GM18870 (cell line): ENCODE data around the gene GLRA3.
"Not testable (repeated sequence)": the region's sequence is repeated elsewhere in the genome, so short reads cannot be mapped to it uniquely, and the experiment has no call there.

ENCODE experiments used
- ATAC-seq: cut with Tn5 transposase; IDR thresholded peaks from one replicate; pipeline ENCODE4 v1.9.1; 2021; ENCODE audit warnings: moderate library complexity; ENCODE audit not compliant: unreplicated experiment

GLRA3 gene

DNA sequence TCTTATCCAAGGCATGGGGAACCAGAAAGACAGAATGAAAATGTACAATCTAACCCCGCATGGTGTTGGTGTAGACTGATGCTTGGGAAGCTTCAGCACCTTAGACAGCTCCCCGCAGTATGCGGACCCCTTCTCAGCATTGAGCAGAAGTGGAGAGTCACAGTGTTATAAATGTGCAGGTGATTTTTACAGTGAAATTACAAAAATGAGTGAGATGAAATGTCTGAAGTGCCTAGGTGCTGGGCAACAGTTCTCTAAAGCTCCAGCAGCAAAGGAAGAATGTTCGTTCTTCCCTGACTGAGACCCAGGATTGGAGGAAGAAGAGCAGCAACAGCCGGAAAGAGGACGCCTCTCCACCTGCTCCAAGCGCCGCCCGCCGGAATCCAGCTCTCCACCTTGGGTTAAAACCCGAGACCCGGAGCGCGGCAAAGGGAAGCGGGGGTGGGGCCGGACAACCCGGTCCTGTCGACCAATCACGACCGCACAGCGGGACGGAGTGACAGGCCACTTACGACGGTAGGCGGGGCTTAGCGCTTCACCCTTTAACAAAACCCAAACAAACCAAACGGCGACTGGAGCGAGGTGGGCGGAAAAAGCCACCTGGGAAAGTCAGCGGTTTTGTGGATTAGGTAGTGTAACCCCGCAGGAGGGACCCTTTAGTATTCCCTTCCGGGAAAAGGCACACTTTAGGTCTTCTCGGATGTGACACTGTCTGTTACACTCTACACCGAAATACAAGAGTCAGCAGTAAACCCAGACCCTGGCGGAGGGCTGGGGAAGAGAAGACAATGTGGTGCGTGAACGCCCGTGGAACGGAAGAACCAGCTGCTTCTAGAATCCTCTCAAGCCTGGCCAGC is at the start of gene GLRA3:
GLRA3 (minus strand) TSS at position 403 of the 857 bp plus-strand sequence. CDS start 436 bp downstream, outside the sequence.
- no peak for ATAC-seq

DNA sequence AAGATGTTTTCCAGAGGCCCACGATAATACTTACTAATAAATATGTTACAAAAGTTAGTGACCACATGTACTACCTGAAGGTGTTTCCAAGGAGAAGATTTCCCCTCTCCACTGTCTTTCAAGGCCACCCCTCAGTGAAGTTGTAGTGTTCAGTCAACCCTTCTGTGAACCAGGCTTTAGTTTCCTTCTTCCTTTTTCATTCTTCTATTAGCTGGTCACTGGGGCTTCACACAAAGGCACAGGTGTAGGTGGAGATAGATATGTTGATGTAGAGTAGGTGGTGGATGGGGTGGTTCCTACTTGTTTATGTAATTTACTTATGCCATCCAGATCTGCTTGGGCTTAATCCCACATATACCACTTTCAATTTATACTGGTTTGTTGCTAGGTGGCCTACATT is 45.9 kb upstream of the GLRA3 start:
- ATAC-seq = no peak

DNA sequence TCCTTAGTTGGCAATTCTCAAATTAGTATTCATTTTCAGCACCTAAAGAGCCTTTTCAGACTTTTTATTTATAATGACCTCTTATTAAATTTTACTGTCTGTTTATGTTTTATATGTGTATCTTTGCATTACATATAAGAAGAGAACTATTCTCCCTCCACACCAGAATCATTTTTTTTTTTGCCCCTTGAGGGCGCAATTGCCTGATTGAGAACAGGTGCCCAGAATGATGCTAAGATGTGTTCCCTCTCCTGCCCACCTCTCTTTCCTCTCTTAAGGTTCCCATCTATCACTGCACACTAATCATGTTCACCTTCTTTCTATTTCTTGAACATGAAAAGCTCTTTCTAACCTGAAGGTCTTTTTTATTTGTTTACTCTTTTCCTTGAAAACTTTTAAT is 44.9 kb upstream of the GLRA3 start:
- peak; percentile 74 for ATAC-seq

DNA sequence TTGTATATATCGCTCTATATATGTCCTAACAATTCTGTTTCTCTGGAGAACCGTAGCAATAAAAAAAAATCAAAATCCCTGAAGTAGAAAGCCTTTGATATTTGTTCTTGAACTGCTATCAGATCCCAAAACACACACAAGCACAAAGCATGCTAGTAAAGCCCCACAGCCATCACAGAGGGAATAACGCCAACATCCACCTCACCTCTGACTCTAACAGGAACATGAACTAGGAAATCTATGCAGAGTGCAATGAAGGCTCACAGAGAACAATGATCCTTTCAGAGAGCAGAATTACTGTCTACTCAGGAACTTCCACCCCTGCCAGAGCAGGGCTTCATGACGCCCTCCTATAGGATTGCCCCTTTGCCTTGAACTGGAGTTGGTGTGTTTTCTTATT is 44.1 kb upstream of the GLRA3 start:
- not testable (repeated sequence) for ATAC-seq

DNA sequence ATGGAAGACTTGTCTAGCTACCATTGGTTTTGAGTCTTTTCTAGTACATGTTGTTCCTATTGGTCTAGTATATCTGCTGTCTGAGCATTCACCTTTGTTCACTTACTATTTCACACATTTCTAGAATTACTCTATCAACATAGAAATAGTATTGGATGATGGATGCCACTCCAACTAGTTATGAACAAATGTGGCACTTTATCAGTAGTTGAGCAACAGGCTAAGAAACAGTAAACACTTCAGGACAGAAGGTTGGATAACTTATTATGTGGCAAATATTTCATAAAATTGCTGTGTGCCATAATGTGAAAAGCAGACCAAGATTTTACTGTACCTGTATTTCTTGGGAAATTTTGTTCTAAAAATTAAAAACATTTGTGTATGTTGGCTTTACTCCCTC is 42.4 kb upstream of the GLRA3 start:
- ATAC-seq = no peak

DNA sequence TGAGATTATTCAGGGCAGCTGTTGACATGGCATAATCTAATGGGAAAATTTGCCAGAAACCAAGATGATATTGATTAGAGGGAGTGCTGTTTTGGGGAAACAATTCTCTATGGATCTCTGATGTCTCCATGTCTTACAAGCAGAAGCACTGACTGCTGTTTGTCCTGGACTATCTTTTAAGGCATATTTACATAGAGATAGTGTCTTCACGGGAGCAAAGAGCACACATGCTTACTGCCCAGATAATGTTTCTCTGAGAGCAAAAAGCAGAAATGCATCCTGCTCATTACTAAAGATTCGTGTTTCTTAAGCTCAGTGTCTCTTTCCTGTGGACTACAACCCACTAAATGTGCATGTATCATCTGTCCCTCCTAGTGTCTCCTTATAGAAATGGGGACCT is 41.3 kb upstream of the GLRA3 start:
- ATAC-seq = no peak

DNA sequence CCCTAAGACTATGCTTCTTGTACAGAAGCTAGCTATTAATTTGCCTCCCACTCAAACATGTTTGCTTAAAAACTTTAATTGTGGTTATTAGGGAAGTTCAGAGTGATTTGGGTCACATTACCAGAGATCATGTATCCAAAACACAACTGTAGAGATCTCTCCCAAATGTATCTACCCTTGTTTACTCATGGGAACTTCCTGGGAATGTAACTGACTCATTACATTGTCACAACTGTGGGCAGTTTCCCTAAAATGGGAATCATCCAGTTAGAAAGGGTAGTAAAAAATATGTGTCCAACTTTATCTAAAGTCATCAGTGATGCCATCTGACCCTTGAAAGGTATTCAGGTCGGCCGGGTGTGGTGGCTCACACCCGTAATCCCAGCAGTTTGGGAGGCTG is 40.3 kb upstream of the GLRA3 start:
- ATAC-seq = no peak

DNA sequence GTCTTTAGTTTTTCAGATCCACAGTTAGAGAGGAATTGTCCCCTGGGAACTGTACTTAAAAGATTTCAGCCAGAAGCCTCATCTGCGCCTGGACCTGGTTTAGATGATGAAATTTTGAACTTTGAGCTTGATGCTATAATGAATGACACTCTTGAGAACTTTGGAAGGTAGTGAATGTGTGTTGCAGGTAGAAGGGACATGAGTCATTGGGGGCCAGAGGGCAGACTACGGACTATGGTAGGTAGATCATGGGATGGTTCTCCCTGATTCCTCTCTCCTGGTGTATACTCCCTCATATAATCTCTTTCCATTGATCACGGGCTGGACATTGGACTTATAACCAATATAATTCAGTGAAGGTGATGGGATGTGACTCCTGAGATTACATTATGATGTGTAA is 38.9 kb upstream of the GLRA3 start:
- no peak for ATAC-seq

DNA sequence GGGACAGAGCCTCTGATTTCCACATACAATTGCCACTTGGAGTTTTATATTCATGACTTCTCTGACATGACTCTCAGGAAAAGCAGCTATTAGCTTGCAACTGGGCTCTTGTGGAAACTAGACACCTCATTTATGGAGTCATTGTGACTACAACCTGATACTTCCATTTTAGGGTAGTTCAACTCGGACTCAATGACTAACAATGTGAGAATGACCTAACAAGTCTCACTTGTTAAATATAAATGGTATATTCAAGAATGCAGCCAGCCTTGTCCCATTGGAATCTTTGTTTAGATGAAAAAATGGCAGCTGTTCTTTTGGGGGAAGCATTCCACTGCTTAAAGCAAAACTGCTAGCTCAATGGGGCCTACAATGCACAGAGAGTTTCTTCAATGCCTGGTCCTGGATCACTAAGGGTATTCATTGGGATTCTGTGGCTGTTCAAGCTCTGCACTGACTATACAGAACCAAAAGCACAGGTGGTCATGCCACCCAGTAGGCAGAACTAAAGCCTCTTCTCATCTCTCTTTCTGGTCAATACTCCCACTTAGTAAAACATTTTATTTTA is 36.5 kb upstream of the GLRA3 start:
- ATAC-seq = no peak

DNA sequence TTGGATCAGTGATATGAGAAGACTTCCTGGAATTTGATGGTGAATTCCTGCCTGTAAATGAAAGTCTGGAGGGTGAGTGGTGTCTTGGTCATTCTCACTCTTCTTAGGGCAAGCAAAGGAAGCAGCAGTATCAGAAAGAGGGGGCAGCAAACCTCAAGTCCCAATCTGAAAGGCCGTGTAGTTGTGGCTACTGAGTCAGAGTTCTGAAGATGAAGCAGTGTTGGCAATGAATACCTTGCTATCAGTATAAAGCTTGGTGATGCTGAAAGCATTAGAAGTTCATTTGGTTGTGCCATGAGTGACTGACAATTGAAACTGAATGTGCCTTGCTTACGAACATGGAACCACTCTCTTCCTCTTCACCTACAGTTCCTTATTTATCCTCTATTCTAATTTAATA is 35.0 kb upstream of the GLRA3 start:
- no peak for ATAC-seq

DNA sequence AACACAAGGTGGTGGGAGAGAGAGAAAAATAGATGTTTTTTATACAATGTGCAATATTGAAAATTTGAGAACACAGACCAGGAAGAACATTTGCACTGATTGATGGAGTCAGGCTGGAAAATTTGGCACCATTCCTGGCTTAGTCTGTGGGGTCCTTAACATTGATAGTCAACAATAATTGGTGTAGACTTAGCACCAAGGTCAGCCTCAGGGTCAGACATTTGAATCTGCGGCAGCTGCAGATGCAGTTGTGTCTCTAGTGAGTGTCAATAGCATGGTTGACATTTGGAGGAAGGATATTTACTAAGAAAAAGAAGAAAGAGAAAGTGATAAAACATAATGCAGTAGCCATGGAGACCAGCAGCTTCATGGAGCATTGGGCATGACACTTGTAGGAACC is 31.5 kb upstream of the GLRA3 start:
- ATAC-seq = no peak

DNA sequence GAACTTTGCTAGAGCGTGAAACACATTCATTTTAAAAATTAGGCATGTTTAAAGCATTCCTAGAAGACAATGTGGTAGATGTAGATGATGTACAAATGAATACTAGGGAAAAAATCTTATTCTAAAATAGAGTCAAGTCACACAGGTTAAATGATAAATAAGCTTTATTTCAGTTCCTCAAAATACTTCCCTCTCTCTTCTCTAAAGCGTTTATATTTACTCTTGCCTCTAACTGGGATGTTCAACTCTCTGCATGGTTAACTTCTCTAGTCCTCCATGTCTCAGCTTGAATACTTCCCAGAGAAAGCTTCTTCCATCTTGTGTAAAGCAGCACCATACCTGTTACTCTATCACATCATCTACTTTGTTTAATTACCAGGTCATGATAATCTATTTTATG is 30.9 kb upstream of the GLRA3 start:
- peak; percentile 69 for ATAC-seq

DNA sequence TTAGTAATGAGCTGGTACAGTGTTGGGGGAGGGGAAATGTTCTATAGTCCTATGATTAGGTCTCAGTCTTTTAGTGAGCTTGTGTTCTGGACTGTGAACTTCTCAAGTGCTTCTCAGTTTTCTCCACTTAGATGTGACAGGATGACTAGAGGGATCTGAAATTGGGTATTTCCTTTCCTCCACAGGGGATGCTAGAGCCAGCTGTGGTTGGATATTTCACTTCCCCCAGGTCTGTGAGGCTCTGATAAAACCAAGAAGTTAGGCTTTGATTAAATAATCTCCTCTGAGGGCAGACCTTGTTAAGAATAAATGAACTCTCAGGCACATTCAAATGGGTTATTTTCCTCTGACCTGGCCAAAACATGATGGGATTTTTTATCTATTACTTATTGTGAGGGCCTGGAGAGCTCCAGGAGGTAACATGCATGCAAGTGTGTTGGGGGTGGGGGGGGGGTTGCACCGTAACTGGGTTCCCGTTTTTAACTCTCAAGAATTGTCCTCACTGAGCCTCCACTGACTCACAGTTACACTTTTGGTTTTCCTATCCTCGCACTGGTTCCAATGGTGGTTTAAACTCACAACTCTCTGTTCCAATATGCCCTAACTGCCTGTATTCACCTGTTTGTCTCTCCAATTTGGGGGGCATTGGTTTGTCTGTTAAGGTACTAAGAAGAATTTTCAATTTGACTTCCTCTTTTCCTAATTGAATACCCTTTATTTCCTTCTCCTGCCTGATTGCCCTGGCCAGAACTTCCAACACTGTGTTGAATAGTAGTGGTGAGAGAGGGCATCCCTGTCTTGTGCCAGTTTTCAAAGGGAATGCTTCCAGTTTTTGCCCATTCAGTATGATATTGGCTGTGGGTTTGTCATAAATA is 28.1 kb upstream of the GLRA3 start:
- ATAC-seq = no peak

DNA sequence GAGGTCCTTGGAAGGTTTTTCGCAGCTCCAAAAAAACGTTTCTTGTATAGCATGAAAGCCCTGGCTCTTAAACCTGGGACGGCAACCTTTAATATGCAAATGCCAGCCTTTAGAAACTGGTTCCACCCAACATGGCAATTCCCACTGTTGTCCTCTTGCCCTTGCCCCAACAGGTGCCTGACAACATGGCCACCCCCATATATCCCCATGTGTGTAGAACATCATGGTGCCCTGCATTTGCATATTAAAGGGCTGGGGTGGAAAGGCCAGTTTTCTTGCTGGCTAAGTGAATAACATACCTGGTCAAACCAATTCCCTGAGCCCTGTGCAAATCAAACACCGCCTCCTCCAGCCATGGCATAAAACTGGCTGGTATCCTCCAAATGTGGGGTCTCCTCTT is 26.0 kb upstream of the GLRA3 start:
- no peak for ATAC-seq

DNA sequence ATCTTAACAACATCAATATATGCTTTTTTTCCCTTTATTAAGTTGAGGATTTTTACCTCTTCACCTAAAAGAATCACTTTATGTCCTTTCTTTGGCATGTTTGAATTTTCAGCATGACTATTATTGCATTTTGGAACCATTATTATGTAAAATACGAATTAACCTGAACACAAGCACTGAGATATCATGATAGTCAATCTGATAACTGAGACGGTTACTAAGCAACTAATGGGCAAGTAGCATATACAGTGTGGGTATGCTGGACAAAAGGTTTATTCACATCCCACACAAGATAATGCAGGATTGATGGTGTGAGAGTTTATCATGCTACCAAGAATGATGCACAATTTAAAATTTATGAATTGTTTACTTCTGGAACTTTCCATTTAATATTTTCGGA is 24.6 kb upstream of the GLRA3 start:
- no peak for ATAC-seq

DNA sequence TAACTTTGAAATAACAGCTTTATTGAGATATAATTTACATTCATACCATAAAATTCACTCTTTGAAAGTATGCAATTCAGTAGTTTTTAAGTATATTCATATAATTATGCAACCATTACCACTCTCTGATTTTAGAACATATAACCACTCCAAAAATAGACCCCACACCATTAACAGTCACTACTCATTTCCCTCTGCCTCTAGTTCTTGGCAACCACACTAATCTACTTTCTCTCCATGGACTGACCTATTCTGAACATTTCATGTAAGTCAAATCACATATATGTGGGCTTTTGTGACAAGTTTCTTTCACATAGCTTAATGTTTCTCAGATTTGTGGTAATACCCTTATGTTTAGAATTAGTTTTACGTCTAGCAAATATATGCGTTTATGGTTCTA is 19.5 kb upstream of the GLRA3 start:
- no peak for ATAC-seq

DNA sequence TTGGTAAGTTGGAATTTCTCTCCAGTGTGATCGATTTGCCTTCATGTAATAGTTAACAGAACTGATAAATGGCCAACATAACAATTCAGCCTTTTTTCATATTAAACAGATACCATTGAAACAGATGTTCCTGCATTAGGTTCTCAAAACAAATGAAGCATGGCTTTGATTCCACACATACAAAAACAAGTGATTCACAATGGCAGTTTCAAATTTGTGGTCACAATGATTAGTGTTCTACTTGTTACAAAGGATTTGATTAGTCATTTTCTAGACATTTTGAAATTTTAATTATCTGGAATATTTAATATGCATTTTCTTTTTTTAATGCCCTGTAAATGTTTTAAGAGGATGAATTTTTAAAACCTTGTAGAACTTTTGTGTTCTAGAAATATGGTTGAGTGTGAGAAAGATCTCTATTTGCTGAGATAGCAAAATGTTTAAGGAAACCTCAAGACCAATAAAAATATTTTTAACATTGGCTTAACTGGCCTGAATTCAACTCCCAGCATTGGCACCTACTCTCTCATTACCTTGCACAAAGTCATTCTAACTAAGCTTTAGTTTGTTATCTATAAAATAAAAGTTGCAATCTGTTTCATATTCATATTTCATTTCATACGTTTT is 18.9 kb upstream of the GLRA3 start:
- no peak for ATAC-seq

DNA sequence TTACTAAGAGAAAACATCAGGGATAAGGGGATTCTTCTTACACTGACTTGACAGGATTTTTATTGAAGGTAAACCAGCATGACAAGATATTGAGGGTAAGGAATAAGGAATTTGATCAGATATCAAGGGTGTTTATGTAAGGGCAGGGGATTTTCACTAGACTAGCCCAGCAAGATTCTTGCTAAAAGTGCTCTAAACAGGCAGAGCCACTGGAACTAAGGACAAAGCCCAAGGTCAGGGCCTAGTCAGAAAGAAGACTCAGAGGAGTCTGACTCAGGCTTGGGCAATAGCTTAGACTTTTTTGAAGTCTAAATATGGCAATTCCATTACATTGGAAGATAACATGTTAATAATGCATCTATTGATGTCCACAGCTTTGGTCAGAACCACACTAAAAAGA is 6.5 kb upstream of the GLRA3 start:
- ATAC-seq = no peak

DNA sequence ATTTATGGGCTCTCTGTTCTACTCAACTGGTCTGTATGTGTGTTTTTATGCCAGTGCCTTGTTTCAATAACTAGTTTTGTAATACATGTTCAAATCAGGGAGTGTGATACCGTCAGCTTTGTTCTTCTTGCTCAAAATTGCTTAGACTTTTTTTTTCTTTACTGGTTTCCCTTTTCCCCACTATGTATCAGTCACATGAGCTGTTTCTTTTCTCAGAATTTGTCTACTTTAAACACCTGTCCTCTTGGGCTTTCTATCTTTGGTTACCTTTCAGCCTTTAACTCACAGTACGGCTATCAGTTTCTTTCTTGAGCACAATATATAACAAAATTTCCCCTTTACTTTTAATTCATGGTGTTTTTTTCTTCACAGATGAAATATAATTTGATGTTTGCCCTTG is 5.4 kb upstream of the GLRA3 start:
- no peak for ATAC-seq

DNA sequence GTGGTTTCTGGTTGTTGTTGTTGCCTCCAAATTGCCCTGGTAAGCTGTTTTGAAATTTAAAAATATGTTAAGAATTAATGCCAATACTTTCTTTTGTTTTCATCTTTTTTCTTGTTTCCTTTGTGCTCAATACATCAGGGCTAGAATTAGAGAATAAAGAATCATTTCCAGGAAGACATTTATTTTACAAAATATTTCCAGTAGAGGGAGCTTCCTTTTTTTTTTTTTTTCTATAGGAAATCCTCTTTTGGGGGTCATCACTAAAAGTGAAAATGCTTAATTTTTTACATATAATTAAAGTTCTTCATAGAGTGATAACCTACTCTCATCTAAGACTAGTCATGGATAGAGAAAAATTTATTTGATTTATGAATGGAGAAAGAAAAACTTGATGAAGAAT is 2.4 kb downstream of the GLRA3 start:
- ATAC-seq = no peak

DNA sequence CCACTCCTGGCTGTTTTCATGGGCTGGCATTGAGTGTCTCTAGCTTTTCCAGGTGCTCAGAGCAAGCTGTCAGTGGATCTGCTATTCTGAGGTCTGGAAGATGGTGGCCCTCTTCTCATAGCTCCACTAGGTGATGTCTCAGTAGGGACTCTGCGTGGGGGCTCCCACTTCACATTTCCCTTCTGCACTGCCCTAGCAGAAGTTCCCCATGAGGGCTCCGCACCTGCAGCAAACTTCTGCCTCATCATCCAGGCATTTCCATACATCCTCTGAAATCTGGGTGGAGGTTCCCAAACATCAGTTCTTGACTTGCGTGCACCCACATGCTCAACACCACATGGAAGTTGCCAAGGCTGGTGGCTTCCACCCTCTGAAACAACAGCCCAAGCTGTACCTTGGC is 13.8 kb downstream of the GLRA3 start:
- ATAC-seq = no peak
